K562 (cell line): ENCODE data around the gene FRRS1L. TPM values are rescaled to one million over a fixed set of nuclear protein-coding genes. Genes with fewer than 3 reads are reported as not detected.

ENCODE experiments used
- ATF7 ChIP-seq: fragments of 450-650 bp; IDR thresholded peaks from 2 replicates; pipeline ENCODE4 v1.7.1; 2014; ENCODE audit warnings: mild to moderate bottlenecking, moderate library complexity
- BCOR ChIP-seq: fragments of 450-650 bp; IDR thresholded peaks from 2 replicates; pipeline ENCODE4 v1.6.1; 2016
- CBX2 ChIP-seq: fragments of 200-600 bp; sonication (generic); IDR thresholded peaks from one replicate; pipeline ENCODE4 v1.6.1; 2012; ENCODE audit warnings: mild to moderate bottlenecking, low read length, inconsistent platforms; ENCODE audit not compliant: insufficient read depth, poor library complexity, severe bottlenecking
- EWSR1 ChIP-seq: fragments of 450-650 bp; IDR thresholded peaks from 2 replicates; pipeline ENCODE4 v1.6.1; 2018; ENCODE audit warnings: borderline replicate concordance, mild to moderate bottlenecking, low read depth, moderate library complexity; ENCODE audit not compliant: partially characterized antibody
- FOXM1 ChIP-seq, 2 experiments: fragments of 450-650 bp in 1 of 2; sonication (generic) in 1 of 2; formaldehyde crosslinking in 1 of 2; IDR thresholded peaks; 2 replicates each; pipeline versions ENCODE4 v1.6.1 to v1.9.0; 2017 to 2022; ENCODE audit warnings: low read depth in 2 of 2, mild to moderate bottlenecking in 2 of 2, missing genetic modification reagents in 1 of 2, moderate library complexity in 1 of 2
- LCOR ChIP-seq: sonication (generic); formaldehyde crosslinking; IDR thresholded peaks from 2 replicates; pipeline ENCODE4 v1.8.0; 2022; ENCODE audit warnings: mild to moderate bottlenecking, missing genetic modification reagents
- SIN3A ChIP-seq, 2 experiments: fragments of 150-350 bp in 1 of 2; IDR thresholded peaks; 2 replicates each; pipeline ENCODE4 v1.6.1; 2011 to 2016; ENCODE audit warnings: borderline replicate concordance in 2 of 2, low read depth in 2 of 2, low read length in 2 of 2, mild to moderate bottlenecking in 2 of 2, moderate library complexity in 2 of 2; ENCODE audit not compliant: control insufficient read depth in 1 of 2
- SMAD3 ChIP-seq: fragments of 450-650 bp; formaldehyde crosslinking; conservative IDR thresholded peaks from 2 replicates; pipeline ENCODE4 v1.4.0; 2020; ENCODE audit warnings: mild to moderate bottlenecking
- SMARCB1 ChIP-seq: IDR thresholded peaks from 2 replicates; pipeline ENCODE4 v1.6.1; 2011; ENCODE audit warnings: improper control_type of control experiment, low read depth; ENCODE audit not compliant: insufficient read length
- SMARCC2 ChIP-seq: fragments of 450-650 bp; IDR thresholded peaks from 2 replicates; pipeline ENCODE4 v1.6.1; 2017; ENCODE audit warnings: antibody characterized with exemption, moderate library complexity, mild to moderate bottlenecking, low read depth
- SMARCE1 ChIP-seq: fragments of 450-650 bp; IDR thresholded peaks from 2 replicates; pipeline ENCODE4 v1.7.1; 2016; ENCODE audit warnings: mild to moderate bottlenecking
- SNIP1 ChIP-seq: fragments of 450-650 bp; IDR thresholded peaks from 2 replicates; pipeline ENCODE4 v1.7.1; 2017; ENCODE audit warnings: low read depth, mild to moderate bottlenecking
- TCF3 ChIP-seq: sonication (generic); formaldehyde crosslinking; IDR thresholded peaks from 2 replicates; pipeline ENCODE4 v1.4.0; 2020; ENCODE audit warnings: mild to moderate bottlenecking, missing genetic modification reagents
- ZNF384 ChIP-seq: IDR thresholded peaks from 2 replicates; pipeline ENCODE4 v1.6.1; 2012; ENCODE audit warnings: low read depth, low read length, improper control_type of control experiment
- ZNF551 ChIP-seq: fragments of 250-450 bp; sonication (Bioruptor Pico); IDR thresholded peaks from 2 replicates; pipeline ENCODE4 v1.5.0; 2021; ENCODE audit warnings: mild to moderate bottlenecking, moderate library complexity
- ZNF830 ChIP-seq: fragments of 250-450 bp; sonication (Bioruptor Pico); IDR thresholded peaks from 2 replicates; pipeline ENCODE4 v1.5.0; 2021; ENCODE audit warnings: mild to moderate bottlenecking
- polyA plus RNA-seq, 8 experiments: library from polyadenylated mRNA; depleted of rRNA in 4 of 8; stranded (reverse) in 5 of 8; unstranded in 3 of 8; fragments of >200 nt; fragmentation: Nextera tagmentation in 2 of 8; fragmentation: Illumina TruSeq in 1 of 8; extraction: Ambion mirVana in 2 of 8; extraction: Trizol in 1 of 8; gene quantifications; 2 replicates each; pipeline versions ENCODE4 v1.2.1 to v1.2.3, GENCODE V29; 2011 to 2014; ENCODE audit warnings: inconsistent platforms in 1 of 8, missing spikeins in 1 of 8
- total RNA-seq, 7 experiments: library from RNA; depleted of rRNA in 6 of 7; stranded (reverse); fragments of >200 nt in 6 of 7; fragmentation: Illumina TruSeq in 2 of 7; extraction: Trizol in 2 of 7; gene quantifications; 2 replicates each; pipeline versions ENCODE4 v1.2.1 to v1.2.3, GENCODE V29; 2011 to 2021; ENCODE audit warnings: low replicate concordance in 1 of 7
- TF ChIP-seq, protein P1 (sequence below): fragments of 250-450 bp; sonication (Bioruptor Pico); IDR thresholded peaks from 2 replicates; pipeline ENCODE4 v1.4.0; 2020; ENCODE audit warnings: mild to moderate bottlenecking, moderate library complexity
- TF ChIP-seq, protein P2 (sequence below): fragments of 200-400 bp; formaldehyde crosslinking; IDR thresholded peaks from 2 replicates; pipeline ENCODE4 v1.6.1; 2017; ENCODE audit warnings: mild to moderate bottlenecking, low read depth, low read length, moderate library complexity
- TF ChIP-seq, protein P3 (sequence below): fragments of 450-650 bp; IDR thresholded peaks from 2 replicates; pipeline ENCODE4 v1.6.1; 2016; ENCODE audit warnings: mild to moderate bottlenecking

The FRRS1L gene
- total and polyA plus RNA-seq, 9 of the 15 experiments (the other 6 are each of a cell fraction or from before 2014, with no cell fraction given), result under 0.01 to 0.04 (median 0.03) TPM; not detected in 5

DNA sequence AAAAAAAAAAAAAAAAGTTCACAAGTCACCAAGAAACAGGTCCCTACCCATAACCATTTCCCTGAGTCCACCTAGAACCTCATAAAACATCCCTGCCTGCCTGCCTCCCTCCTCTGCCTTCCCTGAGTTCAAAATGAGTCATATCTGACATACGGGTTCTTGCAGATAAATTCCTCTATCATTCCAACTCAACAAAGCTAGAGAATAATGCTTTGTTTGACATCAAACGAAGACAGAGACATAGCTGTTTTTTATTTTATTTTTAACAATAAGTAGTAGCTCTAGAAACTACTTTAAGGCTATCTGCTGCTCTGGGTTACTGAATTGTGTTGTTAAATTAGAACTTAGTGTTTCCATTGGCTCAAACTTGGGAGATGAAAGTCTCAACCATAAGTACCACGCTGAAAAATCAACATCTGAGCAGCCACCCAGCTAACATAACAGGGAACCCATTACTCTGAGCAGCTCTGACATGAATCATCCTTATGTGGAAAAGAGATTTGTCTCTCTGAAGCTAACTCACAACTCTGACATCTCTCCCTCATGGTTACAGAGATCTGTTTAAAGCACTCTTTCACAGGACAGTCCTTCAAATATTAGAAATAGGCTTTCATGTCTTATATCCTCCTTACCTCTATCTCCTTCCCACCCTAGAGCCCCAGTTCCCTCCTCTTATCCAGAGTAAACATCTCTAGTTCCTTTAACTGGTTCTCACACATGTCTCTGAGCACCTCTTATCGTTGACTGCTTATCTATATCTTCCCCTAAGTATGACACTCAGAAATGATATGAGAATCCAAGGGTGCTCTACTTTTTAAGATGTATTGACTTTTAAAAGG lies 59.4 kb downstream of the FRRS1L start (continued):
- TF ChIP-seq EWSR1 (no peak), SNIP1 (no peak), ZNF384 (0 out of 2 replicates have a peak, but pooled peaks have one; percentile 3), BCOR (peak; percentile 48; the same call in 1 of the 2 replicates), SMARCB1 (peak; percentile 92), ZNF551 (no peak), CBX2 (no peak), ATF7 (0 out of 2 replicates have a peak, but pooled peaks have one; percentile 37), TCF3 (CRISPR knock-in tag) (peak; percentile 74), SIN3A (IDR thresholded peaks at IDR 0.05; ENCODE audit: borderline replicate concordance in 2 of 2, control insufficient read depth in 1 of 2, low read depth in 2 of 2, low read length in 2 of 2) (no peak), SMAD3 (no peak), ZNF830 (CRISPR knock-in tag) (no peak), SMARCE1 (peak; percentile 97), LCOR (CRISPR knock-in tag) (no peak), SMARCC2 (peak; percentile 94), FOXM1 (IDR thresholded peaks at IDR 0.05; ENCODE audit: low read depth) (peak; percentile 81; the same call in 1 of the 2 replicates), FOXM1 (CRISPR knock-in tag; IDR thresholded peaks at IDR 0.05; ENCODE audit: low read depth) (no peak)
- TF ChIP-seq, protein P1, sequence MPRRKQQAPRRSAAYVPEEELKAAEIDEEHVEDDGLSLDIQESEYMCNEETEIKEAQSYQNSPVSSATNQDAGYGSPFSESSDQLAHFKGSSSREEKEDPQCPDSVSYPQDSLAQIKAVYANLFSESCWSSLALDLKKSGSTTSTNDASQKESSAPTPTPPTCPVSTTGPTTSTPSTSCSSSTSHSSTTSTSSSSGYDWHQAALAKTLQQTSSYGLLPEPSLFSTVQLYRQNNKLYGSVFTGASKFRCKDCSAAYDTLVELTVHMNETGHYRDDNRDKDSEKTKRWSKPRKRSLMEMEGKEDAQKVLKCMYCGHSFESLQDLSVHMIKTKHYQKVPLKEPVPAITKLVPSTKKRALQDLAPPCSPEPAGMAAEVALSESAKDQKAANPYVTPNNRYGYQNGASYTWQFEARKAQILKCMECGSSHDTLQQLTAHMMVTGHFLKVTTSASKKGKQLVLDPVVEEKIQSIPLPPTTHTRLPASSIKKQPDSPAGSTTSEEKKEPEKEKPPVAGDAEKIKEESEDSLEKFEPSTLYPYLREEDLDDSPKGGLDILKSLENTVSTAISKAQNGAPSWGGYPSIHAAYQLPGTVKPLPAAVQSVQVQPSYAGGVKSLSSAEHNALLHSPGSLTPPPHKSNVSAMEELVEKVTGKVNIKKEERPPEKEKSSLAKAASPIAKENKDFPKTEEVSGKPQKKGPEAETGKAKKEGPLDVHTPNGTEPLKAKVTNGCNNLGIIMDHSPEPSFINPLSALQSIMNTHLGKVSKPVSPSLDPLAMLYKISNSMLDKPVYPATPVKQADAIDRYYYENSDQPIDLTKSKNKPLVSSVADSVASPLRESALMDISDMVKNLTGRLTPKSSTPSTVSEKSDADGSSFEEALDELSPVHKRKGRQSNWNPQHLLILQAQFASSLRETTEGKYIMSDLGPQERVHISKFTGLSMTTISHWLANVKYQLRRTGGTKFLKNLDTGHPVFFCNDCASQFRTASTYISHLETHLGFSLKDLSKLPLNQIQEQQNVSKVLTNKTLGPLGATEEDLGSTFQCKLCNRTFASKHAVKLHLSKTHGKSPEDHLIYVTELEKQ (CRISPR knock-in tag), result no peak
- TF ChIP-seq, protein P2, sequence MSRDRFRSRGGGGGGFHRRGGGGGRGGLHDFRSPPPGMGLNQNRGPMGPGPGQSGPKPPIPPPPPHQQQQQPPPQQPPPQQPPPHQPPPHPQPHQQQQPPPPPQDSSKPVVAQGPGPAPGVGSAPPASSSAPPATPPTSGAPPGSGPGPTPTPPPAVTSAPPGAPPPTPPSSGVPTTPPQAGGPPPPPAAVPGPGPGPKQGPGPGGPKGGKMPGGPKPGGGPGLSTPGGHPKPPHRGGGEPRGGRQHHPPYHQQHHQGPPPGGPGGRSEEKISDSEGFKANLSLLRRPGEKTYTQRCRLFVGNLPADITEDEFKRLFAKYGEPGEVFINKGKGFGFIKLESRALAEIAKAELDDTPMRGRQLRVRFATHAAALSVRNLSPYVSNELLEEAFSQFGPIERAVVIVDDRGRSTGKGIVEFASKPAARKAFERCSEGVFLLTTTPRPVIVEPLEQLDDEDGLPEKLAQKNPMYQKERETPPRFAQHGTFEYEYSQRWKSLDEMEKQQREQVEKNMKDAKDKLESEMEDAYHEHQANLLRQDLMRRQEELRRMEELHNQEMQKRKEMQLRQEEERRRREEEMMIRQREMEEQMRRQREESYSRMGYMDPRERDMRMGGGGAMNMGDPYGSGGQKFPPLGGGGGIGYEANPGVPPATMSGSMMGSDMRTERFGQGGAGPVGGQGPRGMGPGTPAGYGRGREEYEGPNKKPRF, result no peak
- TF ChIP-seq, protein P3, sequence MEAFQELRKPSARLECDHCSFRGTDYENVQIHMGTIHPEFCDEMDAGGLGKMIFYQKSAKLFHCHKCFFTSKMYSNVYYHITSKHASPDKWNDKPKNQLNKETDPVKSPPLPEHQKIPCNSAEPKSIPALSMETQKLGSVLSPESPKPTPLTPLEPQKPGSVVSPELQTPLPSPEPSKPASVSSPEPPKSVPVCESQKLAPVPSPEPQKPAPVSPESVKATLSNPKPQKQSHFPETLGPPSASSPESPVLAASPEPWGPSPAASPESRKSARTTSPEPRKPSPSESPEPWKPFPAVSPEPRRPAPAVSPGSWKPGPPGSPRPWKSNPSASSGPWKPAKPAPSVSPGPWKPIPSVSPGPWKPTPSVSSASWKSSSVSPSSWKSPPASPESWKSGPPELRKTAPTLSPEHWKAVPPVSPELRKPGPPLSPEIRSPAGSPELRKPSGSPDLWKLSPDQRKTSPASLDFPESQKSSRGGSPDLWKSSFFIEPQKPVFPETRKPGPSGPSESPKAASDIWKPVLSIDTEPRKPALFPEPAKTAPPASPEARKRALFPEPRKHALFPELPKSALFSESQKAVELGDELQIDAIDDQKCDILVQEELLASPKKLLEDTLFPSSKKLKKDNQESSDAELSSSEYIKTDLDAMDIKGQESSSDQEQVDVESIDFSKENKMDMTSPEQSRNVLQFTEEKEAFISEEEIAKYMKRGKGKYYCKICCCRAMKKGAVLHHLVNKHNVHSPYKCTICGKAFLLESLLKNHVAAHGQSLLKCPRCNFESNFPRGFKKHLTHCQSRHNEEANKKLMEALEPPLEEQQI, result peak; percentile 59; the same call in 1 of the 2 replicates
